Endometrium (tissue), 2 donors: ENCODE data around the gene EIF2B5.
"Not testable (repeated sequence)": the region's sequence is repeated elsewhere in the genome, so short reads cannot be mapped to it uniquely, and the experiment has no call there.

Experiments
- FAIRE-seq: peaks from 2 replicates; lab custom pipeline; 2012; peaks lifted over from hg19 to GRCh38; lab: Jason Lieb, UNC
- donor health status: control.
- donor health status: control.

Gene EIF2B5

GRCh38 chr3:184148076-184148475 lies 12.9 kb downstream of the EIF2B5 start:
- FAIRE-seq = no peak

- no peak for FAIRE-seq
Measured at GRCh38 chr3:184149123-184149522, 14.0 kb downstream of the EIF2B5 start.

- not testable (repeated sequence) for FAIRE-seq
Measured at GRCh38 chr3:184149770-184150169, 14.6 kb downstream of the EIF2B5 start.

- no peak for FAIRE-seq
Measured at GRCh38 chr3:184154885-184155643, 19.9 kb downstream of the EIF2B5 start, which contains the start of gene DVL3. Gene DVL3, plus strand, starts transcription at chr3:184155377. Its CDS starts 259 bp downstream, at chr3:184155636.

GRCh38 chr3:184155644-184156521 lies 20.7 kb downstream of the EIF2B5 start:
- no peak for FAIRE-seq

- FAIRE-seq = no peak
Measured at GRCh38 chr3:184156522-184156955, 21.4 kb downstream of the EIF2B5 start.

- no peak for FAIRE-seq
Measured at GRCh38 chr3:184157206-184157605, 22.0 kb downstream of the EIF2B5 start.

- FAIRE-seq = no peak
Measured at GRCh38 chr3:184158404-184158803, 23.2 kb downstream of the EIF2B5 start.

- FAIRE-seq = no peak
Measured at GRCh38 chr3:184160456-184160855, 25.3 kb downstream of the EIF2B5 start.

- not testable (repeated sequence) for FAIRE-seq
Measured at GRCh38 chr3:184162571-184163070, 27.5 kb downstream of the EIF2B5 start.

- FAIRE-seq = no peak
Measured at GRCh38 chr3:184164648-184165330, 29.6 kb downstream of the EIF2B5 start.

GRCh38 chr3:184165543-184165942 lies 30.4 kb downstream of the EIF2B5 start:
- no peak for FAIRE-seq

- no peak for FAIRE-seq
Measured at GRCh38 chr3:184166671-184167070, 31.5 kb downstream of the EIF2B5 start.

GRCh38 chr3:184167786-184168185 lies 32.6 kb downstream of the EIF2B5 start:
- FAIRE-seq = no peak

- no peak for FAIRE-seq
Measured at GRCh38 chr3:184168363-184169120, 33.4 kb downstream of the EIF2B5 start.

- FAIRE-seq = no peak
Measured at GRCh38 chr3:184169896-184170875, 35.0 kb downstream of the EIF2B5 start.

GRCh38 chr3:184171562-184171961 lies 36.4 kb downstream of the EIF2B5 start:
- FAIRE-seq = no peak

- no peak for FAIRE-seq
Measured at GRCh38 chr3:184172681-184173373, 37.7 kb downstream of the EIF2B5 start.

GRCh38 chr3:184173374-184173722 lies 38.2 kb downstream of the EIF2B5 start:
- no peak for FAIRE-seq

GRCh38 chr3:184174284-184174645 lies 39.1 kb downstream of the EIF2B5 start:
- FAIRE-seq = no peak
